Measurements from ENCODE around the gene LPGAT1.

The LPGAT1 gene

GRCh38 chr1:211737115-211738035 is 93.2 kb downstream of the LPGAT1 start:
- TF ChIP-seq EZH2phosphoT487 (IDR thresholded peaks at IDR 0.05; ENCODE audit: low read depth) (no peak), CTCF (IDR thresholded peaks at IDR 0.05; ENCODE audit: low read depth, low read length) (no peak)
- Histone ChIP-seq H2AFZ (ENCODE audit: low read depth, low read length) (no peak overlapping the region), H3K36me3 (replicated peaks; ENCODE audit: low read depth, low read length) (peaks cover 2% of the 10 kb centered on the region), H3K79me2 (ENCODE audit: low read length) (no peaks in the 10 kb centered on the region), H3K4me1 (ENCODE audit: low read length) (peaks cover 30% of the 10 kb centered on the region), H3K4me3 (ENCODE audit: low read length) (no peak overlapping the region), H3K9me3 (ENCODE audit: insufficient read depth, low read length) (no peaks in the 10 kb centered on the region), H4K20me1 (ENCODE audit: insufficient read depth, low read length) (no peaks in the 10 kb centered on the region), H3K9ac (ENCODE audit: low read length) (no peak overlapping the region), H3K4me2 (ENCODE audit: low read length) (no peak overlapping the region), H3K27ac (ENCODE audit: low read length) (no peak overlapping the region), H3K27me3 (ENCODE audit: low read depth, low read length) (no peaks in the 10 kb centered on the region)

GRCh38 chr1:211736351-211736915 is 94.1 kb downstream of the LPGAT1 start:
- no peaks in the 10 kb centered on the region for H4K20me1 ChIP-seq (ENCODE audit: insufficient read depth, low read length)
- H3K9ac ChIP-seq (ENCODE audit: low read length), result no peak overlapping the region
- H3K27me3 ChIP-seq (ENCODE audit: low read depth, low read length), result no peaks in the 10 kb centered on the region
- H3K4me3 ChIP-seq (ENCODE audit: low read length), result no peak overlapping the region
- H3K9me3 ChIP-seq (ENCODE audit: insufficient read depth, low read length), result no peaks in the 10 kb centered on the region
- no peaks in the 10 kb centered on the region for H3K36me3 ChIP-seq (replicated peaks; ENCODE audit: low read depth, low read length)
- TF ChIP-seq EZH2phosphoT487 (IDR thresholded peaks at IDR 0.05; ENCODE audit: low read depth) (no peak), CTCF (IDR thresholded peaks at IDR 0.05; ENCODE audit: low read depth, low read length) (no peak)
- H3K4me1 ChIP-seq (ENCODE audit: low read length), result peaks cover 39% of the 10 kb centered on the region
- H2AFZ ChIP-seq (ENCODE audit: low read depth, low read length), result no peak overlapping the region
- no peak overlapping the region for H3K27ac ChIP-seq (ENCODE audit: low read length)
- no peaks in the 10 kb centered on the region for H3K79me2 ChIP-seq (ENCODE audit: low read length)
- H3K4me2 ChIP-seq (ENCODE audit: low read length), result no peak overlapping the region

- Histone ChIP-seq H3K9ac (ENCODE audit: low read length) (no peak overlapping the region), H3K4me3 (ENCODE audit: low read length) (no peak overlapping the region), H2AFZ (ENCODE audit: low read depth, low read length) (no peak overlapping the region), H3K4me2 (ENCODE audit: low read length) (no peak overlapping the region), H3K79me2 (ENCODE audit: low read length) (no peaks in the 10 kb centered on the region), H3K27me3 (ENCODE audit: low read depth, low read length) (no peaks in the 10 kb centered on the region), H4K20me1 (ENCODE audit: insufficient read depth, low read length) (no peaks in the 10 kb centered on the region), H3K36me3 (replicated peaks; ENCODE audit: low read depth, low read length) (no peaks in the 10 kb centered on the region), H3K9me3 (ENCODE audit: insufficient read depth, low read length) (no peaks in the 10 kb centered on the region), H3K4me1 (ENCODE audit: low read length) (peaks cover 40% of the 10 kb centered on the region), H3K27ac (ENCODE audit: low read length) (no peak overlapping the region)
- TF ChIP-seq EZH2phosphoT487 (IDR thresholded peaks at IDR 0.05; ENCODE audit: low read depth), result no peak
- no peak for TF ChIP-seq CTCF (IDR thresholded peaks at IDR 0.05; ENCODE audit: low read depth, low read length)
Measured at GRCh38 chr1:211735208-211736170, 95.1 kb downstream of the LPGAT1 start.

Measured in OCI-LY3 (cell line).